Peyer's patch (tissue), 4 donors: ENCODE measurements around the gene TUBGCP2.

Source experiments
- POLR2A ChIP-seq, 2 donors: fragments of 450-650 bp; IDR thresholded peaks; one replicate each; pipeline ENCODE4 v1.5.1; 2017; ENCODE audit warnings: antibody characterized with exemption in 2 of 2, mild to moderate bottlenecking in 2 of 2, moderate library complexity in 2 of 2
- TF ChIP-seq, protein P1 (sequence below), 6 experiments: fragments of 450-650 bp in 4 of 6; fragments of 200-600 bp in 2 of 6; sonication (generic) in 1 of 6; IDR thresholded peaks; one replicate each; pipeline ENCODE4 v1.5.1; 2017 to 2019; ENCODE audit warnings: antibody characterized with exemption in 6 of 6, mild to moderate bottlenecking in 3 of 6, moderate library complexity in 1 of 6

DNA sequence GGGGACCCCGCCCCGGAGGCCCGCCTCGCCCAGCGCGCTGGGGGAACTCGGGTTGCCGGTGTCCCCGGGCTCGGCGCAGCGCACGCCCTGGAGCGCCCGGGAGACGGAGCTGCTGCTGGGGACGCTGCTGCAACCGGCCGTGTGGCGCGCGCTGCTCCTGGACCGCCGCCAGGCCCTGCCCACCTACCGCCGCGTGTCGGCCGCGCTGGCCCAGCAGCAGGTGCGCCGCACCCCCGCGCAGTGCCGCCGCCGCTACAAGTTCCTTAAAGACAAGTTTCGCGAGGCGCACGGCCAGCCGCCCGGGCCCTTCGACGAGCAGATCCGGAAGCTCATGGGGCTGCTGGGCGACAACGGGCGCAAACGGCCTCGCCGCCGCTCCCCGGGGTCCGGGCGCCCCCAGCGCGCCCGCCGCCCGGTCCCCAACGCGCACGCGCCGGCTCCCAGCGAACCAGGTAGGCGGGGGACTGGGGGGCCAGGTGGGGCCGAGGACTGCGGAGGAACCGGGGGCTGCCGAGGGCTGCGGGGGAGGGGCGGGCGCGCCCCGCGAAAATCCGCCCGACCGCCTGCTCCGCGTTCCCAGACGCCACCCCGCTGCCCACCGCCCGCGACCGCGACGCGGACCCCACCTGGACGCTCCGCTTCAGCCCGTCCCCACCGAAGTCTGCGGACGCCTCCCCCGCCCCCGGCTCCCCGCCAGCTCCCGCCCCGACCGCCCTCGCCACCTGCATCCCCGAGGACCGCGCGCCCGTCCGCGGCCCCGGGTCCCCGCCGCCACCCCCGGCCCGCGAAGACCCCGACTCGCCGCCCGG is 78.1 kb downstream of the TUBGCP2 start:
- TF ChIP-seq, protein P1, sequence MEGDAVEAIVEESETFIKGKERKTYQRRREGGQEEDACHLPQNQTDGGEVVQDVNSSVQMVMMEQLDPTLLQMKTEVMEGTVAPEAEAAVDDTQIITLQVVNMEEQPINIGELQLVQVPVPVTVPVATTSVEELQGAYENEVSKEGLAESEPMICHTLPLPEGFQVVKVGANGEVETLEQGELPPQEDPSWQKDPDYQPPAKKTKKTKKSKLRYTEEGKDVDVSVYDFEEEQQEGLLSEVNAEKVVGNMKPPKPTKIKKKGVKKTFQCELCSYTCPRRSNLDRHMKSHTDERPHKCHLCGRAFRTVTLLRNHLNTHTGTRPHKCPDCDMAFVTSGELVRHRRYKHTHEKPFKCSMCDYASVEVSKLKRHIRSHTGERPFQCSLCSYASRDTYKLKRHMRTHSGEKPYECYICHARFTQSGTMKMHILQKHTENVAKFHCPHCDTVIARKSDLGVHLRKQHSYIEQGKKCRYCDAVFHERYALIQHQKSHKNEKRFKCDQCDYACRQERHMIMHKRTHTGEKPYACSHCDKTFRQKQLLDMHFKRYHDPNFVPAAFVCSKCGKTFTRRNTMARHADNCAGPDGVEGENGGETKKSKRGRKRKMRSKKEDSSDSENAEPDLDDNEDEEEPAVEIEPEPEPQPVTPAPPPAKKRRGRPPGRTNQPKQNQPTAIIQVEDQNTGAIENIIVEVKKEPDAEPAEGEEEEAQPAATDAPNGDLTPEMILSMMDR (IDR thresholded peaks at IDR 0.05): no peak
- TF ChIP-seq POLR2A (IDR thresholded peaks at IDR 0.05): no peak
